Hepatocyte (in vitro differentiated cells): ENCODE data around the gene JAG2. TPM values are rescaled to one million over a fixed set of nuclear protein-coding genes. Genes with fewer than 3 reads are reported as not detected.

Source experiments
- DNase-seq: peaks from one replicate; pipeline ENCODE4 v3.0.0-alpha.2; 2016; ENCODE audit warnings: low spot score
- H2AFZ ChIP-seq: fragments of 200-600 bp; sonication (generic); 2 replicates; pipeline ENCODE4 v1.6.0; 2016; ENCODE audit warnings: antibody characterized with exemption, mild to moderate bottlenecking
- H3K27ac ChIP-seq: fragments of 200-600 bp; sonication (generic); 2 replicates; pipeline ENCODE4 v1.5.1; 2016; ENCODE audit warnings: mild to moderate bottlenecking
- H3K27me3 ChIP-seq: fragments of 200-600 bp; sonication (generic); 2 replicates; pipeline ENCODE4 v1.6.1; 2016
- H3K36me3 ChIP-seq: fragments of 200-600 bp; sonication (generic); replicated peaks from 2 replicates; pipeline ENCODE4 v1.5.1; 2016; ENCODE audit warnings: low read depth; ENCODE audit not compliant: insufficient read depth
- H3K4me1 ChIP-seq: fragments of 200-600 bp; sonication (generic); 2 replicates; pipeline ENCODE4 v1.5.1; 2016; ENCODE audit warnings: mild to moderate bottlenecking, moderate library complexity; ENCODE audit not compliant: insufficient read depth
- H3K4me2 ChIP-seq: fragments of 200-600 bp; sonication (generic); 2 replicates; pipeline ENCODE4 v1.6.0; 2016
- H3K4me3 ChIP-seq: fragments of 200-600 bp; sonication (generic); 2 replicates; pipeline ENCODE4 v1.5.1; 2016; ENCODE audit warnings: mild to moderate bottlenecking
- H3K79me2 ChIP-seq: fragments of 200-600 bp; sonication (generic); 2 replicates; pipeline ENCODE4 v1.6.0; 2017; ENCODE audit warnings: mild to moderate bottlenecking
- H3K9me2 ChIP-seq: fragments of 200-600 bp; sonication (generic); replicated peaks from 2 replicates; pipeline ENCODE4 v1.6.0; 2017; ENCODE audit warnings: mild to moderate bottlenecking; ENCODE audit not compliant: insufficient read depth
- H3K9me3 ChIP-seq: fragments of 200-600 bp; sonication (generic); 2 replicates; pipeline ENCODE4 v1.5.1; 2016; ENCODE audit warnings: low read depth, mild to moderate bottlenecking
- H4K20me1 ChIP-seq: fragments of 200-600 bp; sonication (generic); 2 replicates; pipeline ENCODE4 v1.6.0; 2016; ENCODE audit warnings: mild to moderate bottlenecking; ENCODE audit not compliant: insufficient read depth, poor library complexity, severe bottlenecking
- EZH2 ChIP-seq: fragments of 200-600 bp; sonication (generic); IDR thresholded peaks from 2 replicates; pipeline ENCODE4 v1.6.1; 2016; ENCODE audit warnings: antibody characterized with exemption, mild to moderate bottlenecking, borderline replicate concordance
- EZH2phosphoT487 ChIP-seq: fragments of 200-600 bp; sonication (generic); IDR thresholded peaks from one replicate; pipeline ENCODE4 v1.6.1; 2018; ENCODE audit warnings: antibody characterized with exemption, mild to moderate bottlenecking, low read depth, moderate library complexity; ENCODE audit not compliant: unreplicated experiment, severe bottlenecking
- WGBS: methylation state at CpG from one replicate; pipeline ENCODE4 v1.1.6; 2016; ENCODE audit warnings: low lambda C conversion rate; ENCODE audit errors: missing lambda C conversion rate; 5-methylcytosine and 5-hydroxymethylcytosine counted together
- polyA plus RNA-seq: library from polyadenylated mRNA; unstranded; fragments of >200 nt; fragmentation: Nextera tagmentation; extraction: Ambion mirVana; gene quantifications from 2 replicates; pipeline ENCODE4 v1.2.1, GENCODE V29; 2016
- total RNA-seq: library from RNA; depleted of rRNA; stranded (reverse); fragments of >200 nt; gene quantifications from 2 replicates; pipeline ENCODE4 v1.2.3, GENCODE V29; 2014
- TF ChIP-seq, protein P1 (sequence below): fragments of 200-600 bp; sonication (generic); IDR thresholded peaks from 2 replicates; pipeline ENCODE4 v1.5.1; 2016; ENCODE audit warnings: antibody characterized with exemption, mild to moderate bottlenecking; ENCODE audit not compliant: poor library complexity

Gene JAG2
- total and polyA plus RNA-seq, 2 experiments from 2014 or later: 4.1 to 6.1 TPM

- no peaks in the 10 kb centered on the region for H3K36me3 ChIP-seq
- 97% methylated on average over 7 of the region's 7 CpGs for WGBS
- H3K4me2 ChIP-seq: no peak overlapping the region
- no peak for DNase-seq
- no peaks in the 10 kb centered on the region for H3K79me2 ChIP-seq
- H3K27me3 ChIP-seq: no peaks in the 10 kb centered on the region
- no peak for TF ChIP-seq EZH2
- TF ChIP-seq, protein P1, sequence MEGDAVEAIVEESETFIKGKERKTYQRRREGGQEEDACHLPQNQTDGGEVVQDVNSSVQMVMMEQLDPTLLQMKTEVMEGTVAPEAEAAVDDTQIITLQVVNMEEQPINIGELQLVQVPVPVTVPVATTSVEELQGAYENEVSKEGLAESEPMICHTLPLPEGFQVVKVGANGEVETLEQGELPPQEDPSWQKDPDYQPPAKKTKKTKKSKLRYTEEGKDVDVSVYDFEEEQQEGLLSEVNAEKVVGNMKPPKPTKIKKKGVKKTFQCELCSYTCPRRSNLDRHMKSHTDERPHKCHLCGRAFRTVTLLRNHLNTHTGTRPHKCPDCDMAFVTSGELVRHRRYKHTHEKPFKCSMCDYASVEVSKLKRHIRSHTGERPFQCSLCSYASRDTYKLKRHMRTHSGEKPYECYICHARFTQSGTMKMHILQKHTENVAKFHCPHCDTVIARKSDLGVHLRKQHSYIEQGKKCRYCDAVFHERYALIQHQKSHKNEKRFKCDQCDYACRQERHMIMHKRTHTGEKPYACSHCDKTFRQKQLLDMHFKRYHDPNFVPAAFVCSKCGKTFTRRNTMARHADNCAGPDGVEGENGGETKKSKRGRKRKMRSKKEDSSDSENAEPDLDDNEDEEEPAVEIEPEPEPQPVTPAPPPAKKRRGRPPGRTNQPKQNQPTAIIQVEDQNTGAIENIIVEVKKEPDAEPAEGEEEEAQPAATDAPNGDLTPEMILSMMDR: no peak
- TF ChIP-seq EZH2phosphoT487: no peak
- no peaks in the 10 kb centered on the region for H3K9me3 ChIP-seq
- H3K4me1 ChIP-seq: no peaks in the 10 kb centered on the region
- H3K9me2 ChIP-seq: no peaks in the 10 kb centered on the region
- no peak overlapping the region for H3K4me3 ChIP-seq
- H2AFZ ChIP-seq: no peak overlapping the region
- no peak overlapping the region for H3K27ac ChIP-seq
- H4K20me1 ChIP-seq: no peaks in the 10 kb centered on the region
Measured at GRCh38 chr14:105107351-105107750, 61.2 kb downstream of the JAG2 start.

DNA sequence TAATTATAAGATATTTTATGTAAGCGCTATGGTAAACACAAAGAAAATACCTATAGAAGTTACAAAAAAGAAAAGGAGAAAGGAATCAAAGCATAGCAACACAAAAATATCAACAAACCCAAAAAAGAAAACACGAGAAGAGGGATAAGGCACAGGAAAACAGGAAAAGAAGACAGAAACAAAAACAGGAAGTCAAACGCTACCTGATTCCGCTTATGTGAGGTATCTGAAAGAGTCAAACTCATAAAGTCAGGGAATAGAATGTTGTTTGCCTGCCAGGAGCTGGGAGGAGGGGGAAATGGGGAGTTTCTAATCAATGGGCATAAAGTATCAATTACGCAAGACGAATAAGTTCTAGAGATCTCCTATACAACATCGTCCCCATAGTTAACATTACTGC, 63.4 kb downstream of the JAG2 start:
- no peaks in the 10 kb centered on the region for H3K27me3 ChIP-seq
- H3K9me2 ChIP-seq: no peaks in the 10 kb centered on the region
- no peak for DNase-seq
- WGBS: 78% methylated on average over 7 of the region's 7 CpGs
- H3K4me2 ChIP-seq: no peak overlapping the region
- H3K79me2 ChIP-seq: no peaks in the 10 kb centered on the region
- no peaks in the 10 kb centered on the region for H3K36me3 ChIP-seq
- H2AFZ ChIP-seq: no peak overlapping the region
- H4K20me1 ChIP-seq: no peaks in the 10 kb centered on the region
- TF ChIP-seq, protein P1: no peak
- no peak for TF ChIP-seq EZH2phosphoT487
- TF ChIP-seq EZH2: no peak
- no peaks in the 10 kb centered on the region for H3K9me3 ChIP-seq
- H3K27ac ChIP-seq: no peak overlapping the region
- no peaks in the 10 kb centered on the region for H3K4me1 ChIP-seq
- H3K4me3 ChIP-seq: no peak overlapping the region

GRCh38 chr14:105102893-105103292, 65.7 kb downstream of the JAG2 start:
- TF ChIP-seq EZH2phosphoT487 (no peak), EZH2 (no peak)
- TF ChIP-seq, protein P1: no peak
- no peak for DNase-seq
- Histone ChIP-seq H3K27ac (no peak overlapping the region), H4K20me1 (no peaks in the 10 kb centered on the region), H3K36me3 (no peaks in the 10 kb centered on the region), H3K27me3 (no peaks in the 10 kb centered on the region), H3K4me2 (no peak overlapping the region), H2AFZ (no peak overlapping the region), H3K4me3 (no peak overlapping the region), H3K4me1 (no peaks in the 10 kb centered on the region), H3K9me2 (no peaks in the 10 kb centered on the region), H3K9me3 (no peaks in the 10 kb centered on the region), H3K79me2 (no peaks in the 10 kb centered on the region)
- WGBS: 93% methylated on average over 3 of the region's 3 CpGs

GRCh38 chr14:105102361-105102870, 66.2 kb downstream of the JAG2 start:
- Histone ChIP-seq H3K79me2 (no peaks in the 10 kb centered on the region), H3K4me1 (no peaks in the 10 kb centered on the region), H3K9me3 (no peaks in the 10 kb centered on the region), H3K9me2 (no peaks in the 10 kb centered on the region), H4K20me1 (no peaks in the 10 kb centered on the region), H3K4me3 (no peak overlapping the region), H3K4me2 (no peak overlapping the region), H3K36me3 (no peaks in the 10 kb centered on the region), H3K27me3 (no peaks in the 10 kb centered on the region), H3K27ac (no peak overlapping the region), H2AFZ (no peak overlapping the region)
- 86% methylated on average over 7 of the region's 7 CpGs for WGBS
- no peak for DNase-seq
- TF ChIP-seq EZH2: no peak
- TF ChIP-seq, protein P1: no peak
- no peak for TF ChIP-seq EZH2phosphoT487
